NCI-H748 (cell line): ENCODE measurements around the gene TPT1.
A peak's percentile ranks its signal among the peaks of the same experiment; 100 is the strongest.

ENCODE experiments used
- DNase-seq: peaks from one replicate; lab custom pipeline; 2025; ENCODE audit not compliant: unreplicated experiment; lab: John Stamatoyannopoulos, UW

TPT1 gene

DNA sequence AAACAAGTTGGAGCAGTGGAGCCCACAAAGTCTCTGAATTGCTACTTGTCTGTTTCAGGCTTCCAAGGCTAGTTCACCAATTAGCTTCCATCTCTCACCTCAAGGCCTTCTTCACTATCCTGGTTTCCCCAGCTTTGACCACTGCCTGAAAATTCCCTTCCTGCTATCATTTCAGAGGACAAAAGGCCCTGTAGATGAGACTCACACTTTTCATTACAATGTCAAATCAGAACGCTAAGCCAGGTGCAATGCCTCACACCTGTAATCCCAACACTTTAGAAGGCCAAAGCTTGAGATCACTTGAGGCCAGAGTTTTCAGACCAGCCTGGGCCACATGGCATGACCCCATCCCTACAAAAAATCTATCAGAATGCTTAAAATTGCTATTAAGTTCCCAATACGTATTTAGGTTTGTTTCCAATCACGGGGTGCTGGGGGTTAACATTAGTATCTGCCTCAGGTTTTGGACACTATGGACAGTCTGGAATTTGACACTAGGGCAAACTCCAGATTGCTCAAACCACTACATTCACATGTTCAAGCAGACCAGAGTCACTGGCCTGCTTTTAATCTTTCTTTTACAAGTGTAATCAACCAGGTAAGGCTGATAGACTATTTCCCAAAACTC, 5.5 kb downstream of the TPT1 start:
- no peak for DNase-seq

DNA sequence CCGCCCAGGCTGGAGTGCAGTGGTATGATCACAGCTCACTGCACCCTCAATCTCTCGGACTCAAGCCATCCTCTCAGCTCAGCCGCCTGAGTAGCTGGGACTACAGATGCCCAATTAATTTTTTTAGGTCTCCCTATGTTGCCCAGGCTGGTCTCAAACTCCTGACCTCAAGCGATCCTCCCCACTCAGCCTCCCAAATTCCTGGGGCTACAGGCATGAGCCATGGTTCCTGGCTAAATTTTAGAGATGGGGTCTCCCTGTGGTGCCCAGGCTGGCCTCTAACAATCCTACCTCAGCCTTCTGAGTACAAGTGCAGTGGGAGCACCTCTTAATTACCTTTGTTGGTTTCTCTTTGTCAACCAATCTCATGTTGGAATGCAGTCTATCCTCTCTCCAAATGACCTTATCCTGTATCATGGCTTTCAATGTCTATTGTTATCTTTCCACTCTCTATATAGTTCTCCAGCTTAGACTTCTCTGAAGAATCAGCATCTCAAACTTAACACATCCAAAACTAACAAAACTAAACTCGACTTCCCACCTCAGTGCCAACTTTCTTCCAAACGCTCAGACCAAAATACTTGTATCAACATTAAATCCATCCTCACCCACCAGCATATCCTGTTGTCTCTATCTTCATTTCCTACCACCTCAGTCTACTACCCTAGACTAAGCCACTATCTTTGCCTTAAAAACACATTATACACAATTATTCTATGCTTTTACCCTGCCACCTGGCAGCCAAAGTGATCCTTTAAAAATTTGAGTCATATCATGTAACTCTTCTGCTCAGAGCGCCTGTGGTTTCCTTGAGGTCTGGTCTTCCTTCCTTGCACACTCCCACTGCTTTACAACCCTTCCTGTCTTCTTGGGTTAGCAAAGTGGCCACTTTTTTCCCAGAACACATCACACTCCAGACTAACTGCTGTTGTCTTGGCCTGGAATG, 6.7 kb downstream of the TPT1 start:
- DNase-seq, result no peak

DNA sequence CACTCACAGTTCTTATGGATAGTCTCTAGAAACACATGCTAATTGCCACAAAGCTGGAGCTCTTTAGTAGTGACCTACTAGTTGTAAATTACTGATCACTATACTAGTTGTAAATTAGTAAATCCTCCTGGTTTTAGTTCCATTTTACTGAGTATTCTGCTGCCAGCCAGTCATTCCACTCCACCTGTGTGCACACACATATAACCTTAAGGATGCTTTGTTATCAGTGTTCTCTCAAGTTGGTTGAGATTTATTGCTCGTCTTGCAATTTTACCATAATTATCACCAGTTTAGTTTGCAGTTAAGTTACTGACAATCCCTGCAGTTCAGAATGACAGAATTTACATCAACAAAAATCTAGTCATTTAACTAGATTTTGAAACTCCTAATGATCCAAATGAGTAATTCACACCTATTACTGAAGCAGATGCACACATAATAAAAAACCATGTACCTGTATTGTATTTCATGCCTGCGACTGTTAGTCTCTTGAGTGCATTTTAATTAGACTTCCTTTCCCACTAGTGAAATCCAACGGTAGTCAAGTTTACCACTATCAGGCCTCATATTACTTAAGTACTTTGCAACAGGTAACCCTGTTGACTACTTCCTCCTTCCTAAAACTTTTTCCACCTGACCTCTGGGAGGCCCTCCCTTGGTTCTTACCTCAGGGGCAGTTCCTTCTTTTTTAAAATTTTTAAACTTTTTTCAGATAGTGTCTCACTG, 7.6 kb downstream of the TPT1 start:
- DNase-seq, result no peak

DNA sequence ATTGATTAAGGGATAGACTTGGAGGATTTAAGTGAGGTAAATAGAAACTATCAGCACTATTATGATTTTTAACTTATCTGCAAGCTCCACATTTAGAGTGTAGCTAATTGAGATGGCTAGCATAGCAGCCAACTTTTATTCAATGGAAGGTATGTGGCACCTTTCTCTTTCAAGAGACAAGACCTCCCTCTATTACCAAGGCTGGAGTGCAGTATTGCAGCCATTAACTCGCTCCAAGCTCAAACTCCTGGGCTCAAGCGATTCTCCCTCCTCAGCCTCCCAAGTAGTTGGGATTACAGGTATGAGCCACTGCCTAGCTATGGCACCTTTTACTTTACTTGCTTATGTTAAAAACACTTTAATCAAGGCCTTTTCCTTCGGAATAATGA, 8.2 kb downstream of the TPT1 start:
- DNase-seq, result no peak

DNA sequence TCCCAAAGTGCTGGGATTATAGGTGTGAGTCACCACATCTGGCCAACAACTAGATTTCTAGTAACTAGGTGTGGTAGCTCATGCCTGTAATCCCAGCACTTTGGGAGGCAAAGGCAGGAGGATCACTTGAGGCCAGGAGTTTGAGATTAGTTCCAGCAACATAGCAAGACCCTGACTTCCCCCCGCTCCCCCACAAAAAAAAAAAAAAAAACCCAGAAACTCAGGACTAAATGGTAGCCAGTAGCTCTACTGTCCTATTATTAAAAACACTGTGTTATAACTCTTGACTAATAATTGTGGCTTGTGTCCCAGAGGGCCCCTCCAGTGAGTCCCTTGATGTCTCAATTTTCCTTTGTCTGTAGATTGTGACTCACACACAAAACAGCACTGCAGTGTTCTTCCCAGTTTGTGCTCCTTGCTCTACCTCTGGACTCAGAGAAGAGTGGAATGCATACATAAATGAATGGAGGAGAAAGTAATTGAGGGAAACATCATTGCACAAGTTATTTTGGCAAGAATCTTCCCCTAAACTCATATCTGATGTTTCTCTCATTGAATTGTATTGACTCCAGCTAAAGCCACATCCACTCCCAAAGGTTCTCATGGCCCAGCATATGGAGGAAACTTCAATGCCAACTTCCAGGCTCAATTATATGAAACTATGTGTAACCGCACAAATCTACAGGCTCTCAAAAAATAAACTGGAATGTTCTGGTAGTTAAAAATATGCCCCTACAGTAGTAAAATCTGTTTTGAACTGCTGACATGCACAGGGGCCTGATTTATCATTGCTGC, 8.8 kb downstream of the TPT1 start:
- no peak for DNase-seq

DNA sequence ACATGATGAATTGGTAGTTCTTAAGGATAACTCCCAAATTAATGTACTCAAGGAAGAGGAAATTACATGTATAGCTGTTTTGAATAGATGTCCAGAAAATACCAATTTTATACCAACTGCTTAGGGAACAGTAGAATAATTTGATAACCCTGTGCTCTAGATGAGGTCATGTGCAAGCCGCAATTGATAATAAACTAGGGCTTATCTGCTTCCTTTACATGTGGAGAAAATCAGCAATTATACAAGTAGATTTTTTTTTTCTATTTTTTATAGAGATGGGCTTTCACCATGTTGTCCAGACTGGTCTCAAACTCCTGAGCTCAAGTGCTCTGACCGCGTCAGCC, 9.3 kb downstream of the TPT1 start:
- DNase-seq, result no peak

DNA sequence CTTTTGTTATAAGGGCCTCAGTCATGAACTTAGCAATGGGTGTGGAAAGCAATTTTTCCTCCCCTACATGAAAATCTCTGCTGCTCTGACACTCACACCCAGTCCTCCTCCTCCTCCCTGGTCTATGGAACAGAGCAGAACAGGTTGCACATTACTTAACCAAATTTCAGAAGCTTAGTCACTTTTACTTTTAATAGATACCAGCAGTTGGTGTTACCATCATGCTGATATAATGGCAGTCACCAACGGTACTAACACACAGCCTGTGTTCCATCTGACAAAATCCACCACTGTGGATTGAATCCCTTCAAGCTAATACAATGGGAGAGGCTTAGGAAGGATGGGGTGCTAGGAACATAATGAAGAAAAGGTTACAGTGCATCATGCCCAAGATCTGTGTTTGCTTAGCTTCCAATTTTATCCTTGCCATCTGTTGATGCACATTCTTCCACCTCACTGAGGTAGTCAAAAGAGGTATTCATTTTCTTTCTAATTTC, 9.8 kb downstream of the TPT1 start:
- DNase-seq, result no peak

DNA sequence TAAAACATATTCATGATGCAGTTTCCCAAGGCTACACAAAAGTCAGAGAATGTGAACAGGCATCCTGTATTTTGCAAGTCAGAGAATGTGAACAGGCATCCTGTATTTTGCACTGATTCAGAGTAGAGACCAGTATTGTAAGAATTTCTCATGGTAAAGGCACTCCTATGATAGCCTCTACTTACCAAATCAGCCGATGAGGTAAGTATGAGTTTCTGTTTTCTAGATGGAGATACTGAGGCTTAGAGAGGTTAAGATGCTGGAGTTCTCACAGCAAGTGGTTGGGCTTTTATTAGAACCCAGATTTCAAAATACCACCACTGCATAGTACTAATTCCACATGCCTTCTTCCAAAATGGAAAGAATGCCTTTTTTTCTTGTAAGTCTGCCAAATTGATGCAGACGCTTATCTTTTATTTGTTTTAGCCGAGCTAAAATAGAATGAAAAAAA, 12.3 kb downstream of the TPT1 start:
- DNase-seq, result no peak

DNA sequence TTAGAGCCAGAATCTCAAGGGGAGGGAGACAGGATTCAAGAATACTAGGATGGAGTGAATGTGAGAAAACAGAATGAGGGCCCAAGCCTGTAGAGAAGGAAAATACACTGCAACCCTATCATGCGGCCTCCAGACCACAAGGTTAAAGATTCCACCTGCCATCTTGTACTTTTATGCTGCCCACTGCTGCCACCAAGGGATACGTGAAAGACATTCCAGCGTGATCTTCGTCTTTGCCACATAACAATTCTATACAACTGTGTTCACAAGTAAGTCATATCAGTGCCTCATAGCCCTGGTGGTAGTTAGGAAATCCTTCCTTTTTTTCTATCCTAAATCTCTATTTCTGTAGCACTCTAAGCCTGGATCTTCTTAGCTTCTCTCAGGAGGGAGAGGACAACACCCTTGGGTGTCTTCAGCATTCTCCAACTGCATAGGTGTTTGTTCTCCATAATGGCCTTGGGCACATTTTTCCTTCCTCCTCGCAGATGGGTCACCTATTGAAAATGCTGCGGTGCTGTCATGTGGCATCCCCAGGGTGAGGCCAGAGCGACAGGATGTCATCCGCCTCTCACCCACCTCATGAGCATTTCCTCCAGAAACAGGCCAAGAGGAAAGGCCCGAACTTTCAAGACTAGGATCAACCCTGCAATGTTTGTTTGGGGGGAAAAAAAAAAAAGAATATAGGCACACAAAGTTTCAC, 13.6 kb downstream of the TPT1 start:
- DNase-seq, result no peak

DNA sequence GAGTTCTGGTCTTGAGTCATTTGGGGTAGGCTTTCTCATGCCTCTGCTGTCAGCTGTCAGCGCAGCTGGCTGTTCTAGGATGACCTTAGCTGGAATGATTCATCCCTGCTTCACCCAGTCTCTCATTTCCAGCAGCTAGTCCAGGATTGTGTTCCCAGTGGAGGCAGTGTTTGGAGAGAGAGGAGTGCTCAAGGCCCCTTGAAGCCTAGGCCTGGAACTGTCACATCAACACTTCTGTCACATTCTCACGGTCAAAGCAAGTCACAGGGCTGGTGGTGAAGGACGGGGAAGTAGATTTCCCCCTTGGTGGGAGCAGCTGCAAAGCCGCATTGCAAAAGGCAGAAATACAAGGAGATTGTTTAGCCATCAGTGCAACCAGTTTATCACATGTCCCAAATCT, 15.2 kb downstream of the TPT1 start:
- DNase-seq, result no peak

DNA sequence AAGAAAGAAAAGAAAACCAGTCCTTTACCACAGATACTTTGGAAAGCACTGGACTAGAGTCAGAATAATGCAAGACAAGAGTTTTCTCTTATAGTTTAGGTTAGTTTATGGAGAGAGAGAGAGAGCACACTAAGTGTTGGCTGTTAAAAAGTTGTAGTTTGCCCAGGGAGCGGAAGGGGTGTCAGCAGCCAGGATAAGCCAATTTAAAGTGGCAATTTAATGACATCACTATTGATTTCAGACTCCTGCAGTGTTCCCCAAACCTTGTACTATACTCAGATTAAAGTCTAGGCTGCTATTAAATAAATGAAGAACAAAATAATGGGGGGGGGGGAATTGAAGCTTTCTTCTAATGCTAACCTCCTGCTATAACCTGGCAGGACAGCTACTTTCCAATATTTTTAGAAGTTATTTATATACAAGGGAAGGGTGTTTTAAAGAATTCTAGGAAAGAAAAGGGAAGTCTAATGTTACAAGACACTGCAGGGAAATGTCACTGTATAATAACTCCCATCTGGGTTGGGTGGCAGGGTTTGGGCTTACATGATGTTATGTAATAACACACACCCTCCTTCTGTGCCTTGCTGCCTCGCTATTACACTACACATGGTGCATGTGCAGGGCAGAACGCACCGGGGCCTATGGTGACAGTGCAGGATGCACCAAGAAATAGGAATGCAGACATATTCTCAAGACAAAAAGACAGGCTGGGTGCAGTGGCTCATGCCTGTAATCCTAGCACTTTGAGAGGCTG, 19.9 kb downstream of the TPT1 start:
- DNase-seq, result no peak

DNA sequence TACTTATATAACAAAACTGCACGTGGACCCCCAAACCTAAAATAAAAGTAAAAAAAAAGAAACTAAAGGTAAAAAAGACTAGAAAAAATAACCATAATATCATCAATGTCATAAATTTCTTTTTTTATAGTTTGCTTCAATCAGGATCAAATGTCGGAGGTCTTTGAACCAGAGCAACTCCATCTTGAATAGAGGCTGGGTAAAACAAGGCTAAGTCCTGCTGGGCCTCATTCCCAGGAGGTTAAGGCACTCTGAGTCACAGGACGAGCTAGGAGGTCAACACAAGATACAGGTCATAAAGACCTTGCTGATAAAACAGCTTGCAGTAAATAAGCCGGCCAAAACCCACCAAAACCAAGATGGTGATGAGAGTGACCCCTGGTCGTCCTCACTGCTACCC, 24.0 kb downstream of the TPT1 start:
- no peak for DNase-seq

DNA sequence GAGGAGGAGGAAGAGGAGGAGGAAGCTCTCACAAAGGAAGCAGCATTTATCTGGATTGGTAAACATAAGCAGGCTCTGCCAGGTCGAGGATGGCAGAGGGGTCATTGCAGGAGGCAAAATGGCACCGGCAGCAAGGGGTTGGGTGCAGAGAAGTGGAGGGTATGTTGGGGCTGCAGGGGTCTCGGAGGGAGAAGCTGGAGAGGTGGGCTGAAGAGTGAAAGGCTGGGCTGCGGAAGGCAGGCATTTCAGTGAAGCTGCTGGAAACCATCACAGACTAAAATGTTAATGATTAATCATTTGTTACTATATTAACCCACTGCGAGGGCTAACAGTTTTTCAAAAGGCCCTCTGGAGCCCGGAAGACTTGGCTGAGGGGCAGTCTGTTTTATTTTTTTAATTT, 24.6 kb downstream of the TPT1 start:
- no peak for DNase-seq

DNA sequence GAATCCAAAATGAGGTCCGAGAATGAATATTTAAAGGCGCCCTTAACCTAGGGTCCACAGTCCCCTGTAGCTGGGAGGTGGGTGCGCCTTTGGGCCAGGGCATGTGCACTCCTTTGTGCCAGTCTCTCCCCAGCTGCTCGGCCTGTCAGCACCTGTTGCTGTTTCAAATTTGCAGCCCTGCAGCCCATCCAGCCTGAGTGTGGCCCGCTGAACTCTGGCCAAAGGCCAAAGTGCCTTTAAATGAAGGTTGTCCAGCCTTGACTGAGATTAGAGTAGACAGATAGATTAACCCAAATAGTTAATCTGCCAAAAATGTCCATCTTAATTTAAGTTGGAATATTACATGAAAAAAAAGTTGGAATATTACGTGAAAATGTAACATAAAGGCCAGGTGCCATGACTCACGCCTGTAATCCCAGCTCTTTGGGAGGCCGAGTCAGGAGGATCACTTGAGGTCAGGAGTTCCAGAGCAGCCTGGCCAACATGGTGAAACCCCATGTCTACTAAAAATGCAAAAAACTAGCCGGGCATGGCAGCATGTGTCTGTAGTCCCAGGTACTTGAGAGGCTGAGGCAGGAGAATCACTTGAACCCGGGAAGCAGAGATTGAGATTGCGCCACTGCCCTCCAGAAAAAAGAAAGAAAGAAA, 25.3 kb downstream of the TPT1 start:
- DNase-seq, result no peak

DNA sequence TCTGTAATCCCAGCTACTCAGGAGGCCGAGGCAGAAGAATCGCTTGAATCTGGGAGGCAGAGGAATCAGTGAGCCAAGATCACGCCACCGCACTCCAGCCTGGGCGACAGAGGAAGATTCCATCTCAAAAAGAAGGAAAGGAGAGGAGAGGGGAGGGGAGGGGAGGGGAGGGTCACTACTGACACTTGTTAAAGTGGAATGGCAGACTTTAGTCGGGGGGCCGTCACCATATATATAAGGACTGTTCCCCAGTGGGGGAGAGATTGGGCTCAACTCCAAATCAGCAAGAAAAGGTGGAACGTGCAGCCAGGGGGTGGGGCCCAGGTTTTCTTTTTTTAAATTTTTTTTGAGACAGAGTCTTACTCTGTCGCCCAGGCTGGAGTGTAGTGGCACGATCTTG, 26.2 kb downstream of the TPT1 start:
- no peak for DNase-seq

DNA sequence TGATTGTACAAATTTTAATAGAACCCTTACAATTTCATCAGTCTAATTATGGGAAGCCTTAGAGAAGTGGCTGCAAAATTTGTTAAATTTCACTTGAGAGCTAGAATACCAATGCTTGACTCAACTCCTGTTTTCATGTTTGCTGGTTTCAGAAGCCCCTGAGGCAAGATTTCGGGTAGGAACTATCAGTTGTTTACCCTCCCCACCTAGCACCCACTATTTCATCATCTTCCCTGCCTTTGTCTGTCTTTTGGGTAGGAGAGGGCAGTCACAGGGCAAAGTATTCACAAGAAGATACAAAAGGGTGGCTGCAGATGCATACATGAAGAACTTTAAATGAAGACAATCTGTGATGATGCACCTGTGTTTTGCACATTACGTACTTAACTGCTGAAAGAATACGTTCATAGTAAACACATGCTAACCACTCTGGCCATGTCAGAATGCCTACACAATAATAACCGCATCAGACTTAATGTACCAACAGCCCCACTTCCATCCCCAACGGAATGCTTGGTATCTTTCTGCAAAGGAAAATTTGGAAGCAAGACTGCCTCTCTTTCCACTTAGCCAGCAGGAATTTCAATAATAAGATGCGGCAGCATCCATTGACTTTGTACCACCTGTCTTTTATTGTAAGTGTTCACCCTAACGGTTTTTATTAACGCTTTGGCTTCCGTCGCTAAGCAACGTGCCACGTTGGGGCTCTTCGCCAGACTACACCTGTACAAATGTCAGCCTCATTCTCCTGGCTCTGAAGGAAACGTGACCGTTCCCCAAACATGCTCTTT, 30.4 kb downstream of the TPT1 start:
- peak; percentile 91 for DNase-seq

DNA sequence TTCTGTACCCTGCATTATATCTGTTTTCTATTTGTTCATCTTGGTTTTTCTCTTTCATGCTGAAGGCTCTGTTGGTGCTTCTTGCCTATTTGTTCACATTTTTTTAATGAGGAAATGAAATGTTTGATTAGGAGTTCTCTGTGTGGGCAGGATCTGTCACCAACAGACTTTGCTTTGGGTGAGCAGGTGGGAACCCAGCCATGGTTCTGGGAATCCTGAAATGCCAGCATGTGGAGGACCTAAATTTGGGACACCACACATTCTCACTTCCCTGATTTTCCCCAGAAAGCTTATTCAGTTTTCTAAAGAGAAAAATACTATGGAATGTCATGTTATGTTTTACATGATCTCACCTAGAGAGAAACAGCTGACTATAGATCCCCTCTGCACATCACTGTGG, 34.0 kb downstream of the TPT1 start:
- DNase-seq, result no peak

DNA sequence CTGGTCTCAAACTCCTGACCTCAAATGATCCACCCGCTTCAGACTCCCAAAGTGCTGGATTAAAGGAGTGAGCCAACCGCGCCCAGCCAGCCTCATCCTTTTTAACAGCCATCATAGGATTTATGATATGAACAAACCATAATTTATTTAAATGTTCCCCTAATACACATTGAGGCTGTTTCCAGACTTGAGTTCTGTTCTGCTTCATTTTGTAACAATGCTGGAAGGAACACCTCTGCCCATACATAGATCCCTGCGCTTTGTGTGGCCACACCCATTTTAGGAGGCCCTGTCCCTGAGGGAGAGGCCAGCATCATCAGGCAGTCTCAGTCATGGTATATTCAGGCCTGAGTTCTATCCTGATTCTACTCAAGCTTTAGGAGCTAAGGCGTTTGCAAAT, 35.9 kb downstream of the TPT1 start:
- DNase-seq, result no peak
